K562 (cell line): ENCODE measurements around the gene TRANK1. TPM values are rescaled to one million over a fixed set of nuclear protein-coding genes. Genes with fewer than 3 reads are reported as not detected.

Source experiments
- ATF1 ChIP-seq, 2 experiments: fragments of 450-650 bp in 1 of 2; IDR thresholded peaks; 2 replicates each; pipeline ENCODE4 v1.6.1; 2016; ENCODE audit warnings: missing compliant biosample characterization in 1 of 2, missing genetic modification characterization in 1 of 2
- BRCA1 ChIP-seq, 2 experiments: fragments of 450-650 bp in 1 of 2; sonication (generic) in 1 of 2; formaldehyde crosslinking in 1 of 2; IDR thresholded peaks; 2 replicates each; pipeline versions ENCODE4 v1.5.0 to v1.6.1; 2017 to 2020; ENCODE audit warnings: mild to moderate bottlenecking in 1 of 2, missing genetic modification reagents in 1 of 2
- BRF2 ChIP-seq: IDR thresholded peaks from 3 replicates; pipeline ENCODE4 v1.6.1; 2011; ENCODE audit warnings: borderline replicate concordance, mild to moderate bottlenecking; ENCODE audit not compliant: insufficient read length, insufficient read depth
- CAMTA2 ChIP-seq: fragments of 250-450 bp; sonication (Bioruptor Pico); conservative IDR thresholded peaks from 2 replicates; pipeline ENCODE4 v1.5.1; 2022
- IFI16 ChIP-seq: fragments of 250-450 bp; sonication (Bioruptor Pico); IDR thresholded peaks from 2 replicates; pipeline ENCODE4 v2.1.2; 2022; ENCODE audit warnings: mild to moderate bottlenecking, inconsistent platforms
- KDM1A ChIP-seq, 2 experiments: fragments of 450-650 bp; IDR thresholded peaks; 2 replicates each; pipeline ENCODE4 v1.6.1; 2016; ENCODE audit warnings: mild to moderate bottlenecking in 2 of 2
- MAZ ChIP-seq, 2 experiments: fragments of 450-650 bp in 1 of 2; sonication (generic) in 1 of 2; formaldehyde crosslinking; IDR thresholded peaks in 1 of 2; conservative IDR thresholded peaks in 1 of 2; 2 replicates each; pipeline versions ENCODE4 v1.4.0 to v1.5.0; 2020; ENCODE audit warnings: mild to moderate bottlenecking in 1 of 2, missing genetic modification reagents in 1 of 2
- PCBP1 ChIP-seq: fragments of 200-400 bp; formaldehyde crosslinking; IDR thresholded peaks from 2 replicates; pipeline ENCODE4 v1.6.1; 2018; ENCODE audit warnings: mild to moderate bottlenecking, low read depth, low read length; ENCODE audit not compliant: poor library complexity, severe bottlenecking
- POLR3A ChIP-seq: IDR thresholded peaks from 2 replicates; pipeline ENCODE4 v1.6.1; 2011; ENCODE audit warnings: borderline replicate concordance, mild to moderate bottlenecking, moderate library complexity; ENCODE audit not compliant: insufficient read length, insufficient read depth; ENCODE audit errors: extremely low read depth
- RAD21 ChIP-seq, 2 experiments: fragments of 250-450 bp in 1 of 2; fragments of 450-650 bp in 1 of 2; sonication (Bioruptor Pico) in 1 of 2; formaldehyde crosslinking in 1 of 2; IDR thresholded peaks in 1 of 2; conservative IDR thresholded peaks in 1 of 2; 2 replicates each; pipeline versions ENCODE4 v1.4.0 to v1.8.0; 2020 to 2022; ENCODE audit warnings: mild to moderate bottlenecking in 2 of 2, moderate library complexity in 1 of 2
- SREBF2 ChIP-seq: sonication (generic); formaldehyde crosslinking; IDR thresholded peaks from 2 replicates; pipeline ENCODE4 v1.4.0; 2020; ENCODE audit warnings: mild to moderate bottlenecking, missing genetic modification reagents
- TEAD1 ChIP-seq, 2 experiments: fragments of 450-650 bp in 1 of 2; sonication (generic) in 1 of 2; formaldehyde crosslinking; IDR thresholded peaks; 2 replicates each; pipeline versions ENCODE4 v1.4.0 to v1.8.0; 2020 to 2022; ENCODE audit warnings: mild to moderate bottlenecking in 2 of 2, missing genetic modification reagents in 1 of 2
- XRCC4 ChIP-seq: IDR thresholded peaks from one replicate; pipeline ENCODE4 v1.6.1; 2011; ENCODE audit not compliant: insufficient read depth, insufficient read length; ENCODE audit errors: extremely low read depth
- ZNF224 ChIP-seq: sonication (generic); formaldehyde crosslinking; IDR thresholded peaks from 2 replicates; pipeline ENCODE4 v1.8.0; 2022; ENCODE audit warnings: mild to moderate bottlenecking, missing genetic modification reagents
- ZNF23 ChIP-seq: fragments of 250-450 bp; sonication (Bioruptor Pico); IDR thresholded peaks from 2 replicates; pipeline ENCODE4 v1.4.0; 2020; ENCODE audit warnings: mild to moderate bottlenecking
- ZNF263 ChIP-seq: sonication (generic); formaldehyde crosslinking; IDR thresholded peaks from 2 replicates; pipeline ENCODE4 v1.8.0; 2022; ENCODE audit warnings: mild to moderate bottlenecking, missing genetic modification reagents, borderline replicate concordance
- ZNF431 ChIP-seq: sonication (generic); formaldehyde crosslinking; IDR thresholded peaks from 2 replicates; pipeline ENCODE4 v1.8.0; 2022; ENCODE audit warnings: mild to moderate bottlenecking, missing genetic modification reagents
- polyA plus RNA-seq, 8 experiments: library from polyadenylated mRNA; depleted of rRNA in 4 of 8; stranded (reverse) in 5 of 8; unstranded in 3 of 8; fragments of >200 nt; fragmentation: Nextera tagmentation in 2 of 8; fragmentation: Illumina TruSeq in 1 of 8; extraction: Ambion mirVana in 2 of 8; extraction: Trizol in 1 of 8; gene quantifications; 2 replicates each; pipeline versions ENCODE4 v1.2.1 to v1.2.3, GENCODE V29; 2011 to 2014; ENCODE audit warnings: inconsistent platforms in 1 of 8, missing spikeins in 1 of 8
- total RNA-seq, 7 experiments: library from RNA; depleted of rRNA in 6 of 7; stranded (reverse); fragments of >200 nt in 6 of 7; fragmentation: Illumina TruSeq in 2 of 7; extraction: Trizol in 2 of 7; gene quantifications; 2 replicates each; pipeline versions ENCODE4 v1.2.1 to v1.2.3, GENCODE V29; 2011 to 2021; ENCODE audit warnings: low replicate concordance in 1 of 7
- TF ChIP-seq, protein P1 (sequence below): fragments of 450-650 bp; formaldehyde crosslinking; IDR thresholded peaks from 2 replicates; pipeline ENCODE4 v1.4.0; 2020; ENCODE audit warnings: mild to moderate bottlenecking, mixed read lengths
- TF ChIP-seq, protein P2 (sequence below): fragments of 250-450 bp; sonication (Bioruptor Pico); IDR thresholded peaks from 2 replicates; pipeline ENCODE4 v1.8.0; 2022; ENCODE audit warnings: inconsistent platforms
- TF ChIP-seq, protein P3 (sequence below): fragments of 250-450 bp; sonication (Bioruptor Pico); IDR thresholded peaks from 2 replicates; pipeline ENCODE4 v1.4.0; 2020

TRANK1 gene
- total and polyA plus RNA-seq, 9 of the 15 experiments (the other 6 are each of a cell fraction or from before 2014, with no cell fraction given) = 0.41 to 5.3 (median 2.1) TPM

DNA sequence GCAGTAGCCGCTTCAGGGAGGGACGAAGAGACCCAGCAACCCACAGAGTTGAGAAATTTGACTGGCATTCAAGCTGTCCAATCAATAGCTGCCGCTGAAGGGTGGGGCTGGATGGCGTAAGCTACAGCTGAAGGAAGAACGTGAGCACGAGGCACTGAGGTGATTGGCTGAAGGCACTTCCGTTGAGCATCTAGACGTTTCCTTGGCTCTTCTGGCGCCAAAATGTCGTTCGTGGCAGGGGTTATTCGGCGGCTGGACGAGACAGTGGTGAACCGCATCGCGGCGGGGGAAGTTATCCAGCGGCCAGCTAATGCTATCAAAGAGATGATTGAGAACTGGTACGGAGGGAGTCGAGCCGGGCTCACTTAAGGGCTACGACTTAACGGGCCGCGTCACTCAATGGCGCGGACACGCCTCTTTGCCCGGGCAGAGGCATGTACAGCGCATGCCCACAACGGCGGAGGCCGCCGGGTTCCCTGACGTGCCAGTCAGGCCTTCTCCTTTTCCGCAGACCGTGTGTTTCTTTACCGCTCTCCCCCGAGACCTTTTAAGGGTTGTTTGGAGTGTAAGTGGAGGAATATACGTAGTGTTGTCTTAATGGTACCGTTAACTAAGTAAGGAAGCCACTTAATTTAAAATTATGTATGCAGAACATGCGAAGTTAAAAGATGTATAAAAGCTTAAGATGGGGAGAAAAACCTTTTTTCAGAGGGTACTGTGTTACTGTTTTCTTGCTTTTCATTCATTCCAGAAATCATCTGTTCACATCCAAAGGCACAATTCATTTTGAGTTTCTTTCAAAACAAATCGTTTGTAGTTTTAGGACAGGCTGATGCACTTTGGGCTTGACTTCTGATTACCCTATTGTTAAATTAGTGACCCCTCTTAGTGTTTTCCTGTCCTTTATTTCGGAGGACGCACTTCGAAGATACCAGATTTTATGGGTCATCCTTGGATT is 48.8 kb upstream of the TRANK1 start, which contains the start of gene MLH1 (continued):
- TF ChIP-seq, protein P1, sequence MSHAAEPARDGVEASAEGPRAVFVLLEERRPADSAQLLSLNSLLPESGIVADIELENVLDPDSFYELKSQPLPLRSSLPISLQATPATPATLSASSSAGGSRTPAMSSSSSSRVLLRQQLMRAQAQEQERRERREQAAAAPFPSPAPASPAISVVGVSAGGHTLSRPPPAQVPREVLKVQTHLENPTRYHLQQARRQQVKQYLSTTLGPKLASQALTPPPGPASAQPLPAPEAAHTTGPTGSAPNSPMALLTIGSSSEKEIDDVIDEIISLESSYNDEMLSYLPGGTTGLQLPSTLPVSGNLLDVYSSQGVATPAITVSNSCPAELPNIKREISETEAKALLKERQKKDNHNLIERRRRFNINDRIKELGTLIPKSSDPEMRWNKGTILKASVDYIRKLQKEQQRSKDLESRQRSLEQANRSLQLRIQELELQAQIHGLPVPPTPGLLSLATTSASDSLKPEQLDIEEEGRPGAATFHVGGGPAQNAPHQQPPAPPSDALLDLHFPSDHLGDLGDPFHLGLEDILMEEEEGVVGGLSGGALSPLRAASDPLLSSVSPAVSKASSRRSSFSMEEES = no peak
- TF ChIP-seq XRCC4 = no peak
- no peak for TF ChIP-seq IFI16 (CRISPR knock-in tag)
- TF ChIP-seq ZNF431 (CRISPR knock-in tag) = no peak; the same call in 1 of the 2 replicates
- TF ChIP-seq BRF2 = no peak
- no peak for TF ChIP-seq ATF1 (CRISPR knock-in tag; IDR thresholded peaks at IDR 0.05)
- peak; percentile 99 for TF ChIP-seq ATF1 (tag; IDR thresholded peaks at IDR 0.05)
- no peak for TF ChIP-seq KDM1A (IDR thresholded peaks at IDR 0.05)
- TF ChIP-seq ZNF263 (CRISPR knock-in tag) = no peak
- TF ChIP-seq, protein P2, sequence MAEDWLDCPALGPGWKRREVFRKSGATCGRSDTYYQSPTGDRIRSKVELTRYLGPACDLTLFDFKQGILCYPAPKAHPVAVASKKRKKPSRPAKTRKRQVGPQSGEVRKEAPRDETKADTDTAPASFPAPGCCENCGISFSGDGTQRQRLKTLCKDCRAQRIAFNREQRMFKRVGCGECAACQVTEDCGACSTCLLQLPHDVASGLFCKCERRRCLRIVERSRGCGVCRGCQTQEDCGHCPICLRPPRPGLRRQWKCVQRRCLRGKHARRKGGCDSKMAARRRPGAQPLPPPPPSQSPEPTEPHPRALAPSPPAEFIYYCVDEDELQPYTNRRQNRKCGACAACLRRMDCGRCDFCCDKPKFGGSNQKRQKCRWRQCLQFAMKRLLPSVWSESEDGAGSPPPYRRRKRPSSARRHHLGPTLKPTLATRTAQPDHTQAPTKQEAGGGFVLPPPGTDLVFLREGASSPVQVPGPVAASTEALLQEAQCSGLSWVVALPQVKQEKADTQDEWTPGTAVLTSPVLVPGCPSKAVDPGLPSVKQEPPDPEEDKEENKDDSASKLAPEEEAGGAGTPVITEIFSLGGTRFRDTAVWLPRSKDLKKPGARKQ (CRISPR knock-in tag) = no peak
- TF ChIP-seq SREBF2 (CRISPR knock-in tag) = no peak
- no peak for TF ChIP-seq PCBP1
- no peak for TF ChIP-seq POLR3A
- TF ChIP-seq, protein P3, sequence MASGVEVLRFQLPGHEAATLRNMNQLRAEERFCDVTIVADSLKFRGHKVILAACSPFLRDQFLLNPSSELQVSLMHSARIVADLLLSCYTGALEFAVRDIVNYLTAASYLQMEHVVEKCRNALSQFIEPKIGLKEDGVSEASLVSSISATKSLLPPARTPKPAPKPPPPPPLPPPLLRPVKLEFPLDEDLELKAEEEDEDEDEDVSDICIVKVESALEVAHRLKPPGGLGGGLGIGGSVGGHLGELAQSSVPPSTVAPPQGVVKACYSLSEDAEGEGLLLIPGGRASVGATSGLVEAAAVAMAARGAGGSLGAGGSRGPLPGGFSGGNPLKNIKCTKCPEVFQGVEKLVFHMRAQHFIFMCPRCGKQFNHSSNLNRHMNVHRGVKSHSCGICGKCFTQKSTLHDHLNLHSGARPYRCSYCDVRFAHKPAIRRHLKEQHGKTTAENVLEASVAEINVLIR (CRISPR knock-in tag) = peak; percentile 95
- no peak for TF ChIP-seq ZNF23 (CRISPR knock-in tag)
- TF ChIP-seq MAZ (CRISPR knock-in tag; conservative IDR thresholded peaks at IDR 0.05 in 1 of 2, IDR thresholded peaks at IDR 0.05 in 1 of 2) = peak; percentile 55 to 62; a peak in 2 of 4 replicates
- TF ChIP-seq BRCA1 (IDR thresholded peaks at IDR 0.05) = no peak
- no peak for TF ChIP-seq BRCA1 (CRISPR knock-in tag; IDR thresholded peaks at IDR 0.05)
- TF ChIP-seq RAD21 (CRISPR knock-in tag; conservative IDR thresholded peaks at IDR 0.05 in 1 of 2, IDR thresholded peaks at IDR 0.05 in 1 of 2) = no peak
- no peak for TF ChIP-seq ZNF224 (CRISPR knock-in tag)
- peak in 1 of 2 experiments; percentile 67; a peak in 1 of 4 replicates for TF ChIP-seq TEAD1 (CRISPR knock-in tag; IDR thresholded peaks at IDR 0.05)
- TF ChIP-seq CAMTA2 (CRISPR knock-in tag) = no peak
